GM23338 (cell line): ENCODE measurements around the gene IRGC. TPM values are rescaled to one million over a fixed set of nuclear protein-coding genes. Genes with fewer than 3 reads are reported as not detected.

Experiments
- ATAC-seq: fragments of 200-7000 bp; cut with Tn5 transposase; 3 replicates; pipeline ENCODE4 v1.9.1; 2020
- DNase-seq: peaks from one replicate; pipeline ENCODE4 v3.0.0-alpha.2; 2015; ENCODE audit warnings: low spot score
- H2AFZ ChIP-seq: fragments of 200-600 bp; sonication (generic); 2 replicates; pipeline ENCODE4 v1.8.0; 2016; ENCODE audit warnings: antibody characterized with exemption, mild to moderate bottlenecking, moderate library complexity
- H3F3A ChIP-seq: fragments of 200-600 bp; sonication (generic); replicated peaks from 2 replicates; pipeline ENCODE4 v1.8.0; 2017; ENCODE audit warnings: antibody characterized with exemption, mixed run types, low read depth
- H3K27ac ChIP-seq: fragments of 200-600 bp; sonication (generic); 2 replicates; pipeline ENCODE4 v1.6.1; 2016; ENCODE audit warnings: low read depth
- H3K27me3 ChIP-seq: fragments of 200-600 bp; sonication (generic); 2 replicates; pipeline ENCODE4 v1.8.0; 2016; ENCODE audit warnings: mild to moderate bottlenecking, mixed run types, moderate library complexity; ENCODE audit not compliant: insufficient read depth
- H3K36me3 ChIP-seq: fragments of 200-600 bp; sonication (generic); 2 replicates; pipeline ENCODE4 v1.8.0; 2016; ENCODE audit warnings: mild to moderate bottlenecking; ENCODE audit not compliant: insufficient read depth
- H3K4me1 ChIP-seq: fragments of 200-600 bp; sonication (generic); 2 replicates; pipeline ENCODE4 v1.8.0; 2016; ENCODE audit warnings: mild to moderate bottlenecking, moderate library complexity; ENCODE audit not compliant: insufficient read depth
- H3K4me2 ChIP-seq: fragments of 200-600 bp; sonication (generic); 2 replicates; pipeline ENCODE4 v1.7.1; 2017; ENCODE audit warnings: mixed run types
- H3K4me3 ChIP-seq: fragments of 200-600 bp; sonication (generic); 2 replicates; pipeline ENCODE4 v1.6.1; 2016; ENCODE audit warnings: mixed run types
- H3K79me2 ChIP-seq: fragments of 200-600 bp; sonication (generic); replicated peaks from 2 replicates; pipeline ENCODE4 v1.8.0; 2017; ENCODE audit warnings: mild to moderate bottlenecking; ENCODE audit not compliant: insufficient read depth
- H3K9me2 ChIP-seq: fragments of 200-600 bp; sonication (generic); 2 replicates; pipeline ENCODE4 v1.8.0; 2017; ENCODE audit not compliant: insufficient read depth
- H4K20me1 ChIP-seq: fragments of 200-600 bp; sonication (generic); replicated peaks from 2 replicates; pipeline ENCODE4 v1.8.0; 2017; ENCODE audit warnings: mild to moderate bottlenecking; ENCODE audit not compliant: insufficient read depth
- H3K27ac Mint-ChIP-seq: 2 replicates; pipeline ENCODE4 v1.8.0; 2020; ENCODE audit warnings: inconsistent platforms, mild to moderate bottlenecking, moderate library complexity, mixed read lengths
- H3K27me3 Mint-ChIP-seq: 3 replicates; pipeline ENCODE4 v1.8.0; 2022; ENCODE audit warnings: low read depth, mild to moderate bottlenecking, moderate library complexity, mixed read lengths, inconsistent platforms; ENCODE audit not compliant: insufficient read depth, poor library complexity
- H3K36me3 Mint-ChIP-seq: 3 replicates; pipeline ENCODE4 v1.8.0; 2021; ENCODE audit warnings: low read depth, mild to moderate bottlenecking, inconsistent platforms, moderate library complexity, mixed read lengths
- H3K4me1 Mint-ChIP-seq: 3 replicates; pipeline ENCODE4 v1.8.0; 2020; ENCODE audit warnings: mild to moderate bottlenecking, inconsistent platforms, mixed read lengths
- H3K4me3 Mint-ChIP-seq: 3 replicates; pipeline ENCODE4 v1.8.0; 2021; ENCODE audit warnings: moderate library complexity, mild to moderate bottlenecking, inconsistent platforms, mixed read lengths
- H3K9me3 Mint-ChIP-seq: 3 replicates; pipeline ENCODE4 v1.8.0; 2020; ENCODE audit warnings: moderate library complexity, mild to moderate bottlenecking, inconsistent platforms, mixed read lengths
- CTCF ChIP-seq, 2 experiments: fragments of 200-600 bp in 1 of 2; sonication (generic) in 1 of 2; conservative IDR thresholded peaks; 2 replicates each; pipeline versions ENCODE4 v1.5.1 to v1.6.1; 2016 to 2017; ENCODE audit warnings: antibody characterized with exemption in 2 of 2, low read depth in 2 of 2, mild to moderate bottlenecking in 2 of 2, moderate library complexity in 1 of 2
- EZH2 ChIP-seq: fragments of 200-600 bp; sonication (generic); IDR thresholded peaks from one replicate; pipeline ENCODE4 v1.8.0; 2017; ENCODE audit warnings: antibody characterized with exemption, mild to moderate bottlenecking, low read depth; ENCODE audit not compliant: unreplicated experiment
- EZH2phosphoT487 ChIP-seq: fragments of 200-600 bp; sonication (generic); IDR thresholded peaks from one replicate; pipeline ENCODE4 v1.8.1; 2018; ENCODE audit warnings: antibody characterized with exemption; ENCODE audit not compliant: unreplicated experiment
- POLR2AphosphoS5 ChIP-seq: IDR thresholded peaks from 2 replicates; pipeline ENCODE4 v1.6.1; 2016; ENCODE audit warnings: antibody characterized with exemption, low read depth
- REST ChIP-seq: IDR thresholded peaks from one replicate; pipeline ENCODE4 v1.6.1; 2018; ENCODE audit warnings: antibody characterized with exemption; ENCODE audit not compliant: unreplicated experiment
- STAT1 ChIP-seq: IDR thresholded peaks from one replicate; pipeline ENCODE4 v1.6.1; 2016; ENCODE audit warnings: antibody characterized with exemption; ENCODE audit not compliant: unreplicated experiment
- polyA plus RNA-seq: library from polyadenylated mRNA; unstranded; fragments of >200 nt; fragmentation: Nextera tagmentation; extraction: Ambion mirVana; gene quantifications from 2 replicates; pipeline ENCODE4 v1.2.1, GENCODE V29; 2016
- total RNA-seq: library from RNA; depleted of rRNA; stranded (reverse); fragments of >200 nt; shearing (Covaris generic); gene quantifications from 2 replicates; pipeline ENCODE4 v1.2.3, GENCODE V29; 2014

IRGC gene
- total and polyA plus RNA-seq, 2 experiments from 2014 or later = not detected

GRCh38 chr19:43697295-43697694 is 18.6 kb upstream of the IRGC start (continued):
- TF ChIP-seq POLR2AphosphoS5 = no peak
- no peak for TF ChIP-seq EZH2phosphoT487
- TF ChIP-seq REST = no peak

- Mint-ChIP-seq H3K4me1 (peaks cover 6% of the 10 kb centered on the region; the same call in 2 of the 3 replicates), H3K9me3 (no peaks in the 10 kb centered on the region; the same call in 1 of the 3 replicates), H3K36me3 (no peaks in the 10 kb centered on the region), H3K27ac (no peak overlapping the region), H3K27me3 (peaks cover 21% of the 10 kb centered on the region), H3K4me3 (peak overlapping the region; percentile 44)
- H3K36me3 ChIP-seq = no peaks in the 10 kb centered on the region
- ATAC-seq = peak; percentile 98
- no peaks in the 10 kb centered on the region for H3K4me1 ChIP-seq
- H3K4me3 ChIP-seq = peak overlapping the region; percentile 57
- H3K27me3 ChIP-seq = peaks cover 24% of the 10 kb centered on the region
- peak overlapping the region; percentile 78 for H3K4me2 ChIP-seq
- H4K20me1 ChIP-seq = no peaks in the 10 kb centered on the region; the same call in 1 of the 2 replicates
- no peaks in the 10 kb centered on the region for H3F3A ChIP-seq
- H3K79me2 ChIP-seq = no peaks in the 10 kb centered on the region
- H3K9me2 ChIP-seq = no peaks in the 10 kb centered on the region
- H3K27ac ChIP-seq = no peak overlapping the region
- peak; percentile 93 for DNase-seq
- TF ChIP-seq EZH2 = no peak
- peak; percentile 29 to 67; a peak in 2 of 4 replicates for TF ChIP-seq CTCF (conservative IDR thresholded peaks at IDR 0.05; ENCODE audit: low read depth in 2 of 2)
- no peak for TF ChIP-seq STAT1
- H2AFZ ChIP-seq = peak overlapping the region; percentile 66; the same call in 1 of the 2 replicates
These were observed 16.1 kb upstream of the IRGC start for GRCh38 chr19:43699506-43700394.
